HTR-8/SVneo (cell line): ENCODE measurements around the gene LCK.
"Not testable (repeated sequence)": the region's sequence is repeated elsewhere in the genome, so short reads cannot be mapped to it uniquely, and the experiment has no call there.

Experiments
- DNase-seq: peaks from one replicate; pipeline ENCODE4 v3.0.0; 2011; ENCODE audit warnings: low spot score, mixed read lengths; ENCODE audit not compliant: insufficient read length
- FAIRE-seq: peaks from 2 replicates; lab custom pipeline; 2011; peaks lifted over from hg19 to GRCh38; lab: Jason Lieb, UNC

Gene LCK

DNA sequence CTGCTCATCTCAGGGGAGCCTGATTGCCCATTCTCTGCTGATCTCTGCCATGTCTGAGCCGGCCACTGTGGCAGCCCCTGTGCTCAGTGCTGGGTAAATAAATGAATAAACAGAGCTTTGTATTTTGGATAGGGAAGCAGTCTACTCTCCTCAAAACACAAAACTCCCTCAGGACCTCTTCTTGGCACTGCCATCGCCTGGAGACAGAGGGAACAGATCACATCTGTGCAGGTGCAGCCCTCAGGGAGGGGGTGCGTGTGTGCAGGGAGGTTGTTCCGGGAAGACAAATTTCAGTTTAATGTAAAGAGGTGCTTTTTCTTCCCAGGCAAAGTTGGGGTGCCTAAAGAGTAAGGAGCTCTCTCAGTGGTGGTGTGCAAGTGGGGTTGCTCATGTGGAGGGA is 11.7 kb upstream of the LCK start:
- FAIRE-seq = no peak
- DNase-seq = no peak

DNA sequence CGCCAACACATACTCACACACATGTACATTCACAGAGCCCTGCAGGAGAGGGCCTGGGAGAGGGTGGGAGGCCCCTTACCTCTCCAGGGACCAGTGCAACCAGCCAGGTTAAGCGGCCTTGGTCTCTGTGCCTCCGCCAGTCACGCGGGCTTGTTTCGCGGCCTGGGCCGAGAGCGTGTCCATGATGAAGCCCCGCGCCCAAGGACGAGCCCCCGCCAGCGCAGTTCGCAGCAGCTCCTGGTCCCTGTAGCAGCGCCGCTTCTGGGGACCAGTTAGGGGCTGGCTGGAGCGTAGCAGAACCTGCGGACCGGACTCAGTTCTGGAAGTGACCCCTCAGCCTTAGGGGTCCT is 11.3 kb upstream of the LCK start:
- DNase-seq (no peak), FAIRE-seq (no peak)

DNA sequence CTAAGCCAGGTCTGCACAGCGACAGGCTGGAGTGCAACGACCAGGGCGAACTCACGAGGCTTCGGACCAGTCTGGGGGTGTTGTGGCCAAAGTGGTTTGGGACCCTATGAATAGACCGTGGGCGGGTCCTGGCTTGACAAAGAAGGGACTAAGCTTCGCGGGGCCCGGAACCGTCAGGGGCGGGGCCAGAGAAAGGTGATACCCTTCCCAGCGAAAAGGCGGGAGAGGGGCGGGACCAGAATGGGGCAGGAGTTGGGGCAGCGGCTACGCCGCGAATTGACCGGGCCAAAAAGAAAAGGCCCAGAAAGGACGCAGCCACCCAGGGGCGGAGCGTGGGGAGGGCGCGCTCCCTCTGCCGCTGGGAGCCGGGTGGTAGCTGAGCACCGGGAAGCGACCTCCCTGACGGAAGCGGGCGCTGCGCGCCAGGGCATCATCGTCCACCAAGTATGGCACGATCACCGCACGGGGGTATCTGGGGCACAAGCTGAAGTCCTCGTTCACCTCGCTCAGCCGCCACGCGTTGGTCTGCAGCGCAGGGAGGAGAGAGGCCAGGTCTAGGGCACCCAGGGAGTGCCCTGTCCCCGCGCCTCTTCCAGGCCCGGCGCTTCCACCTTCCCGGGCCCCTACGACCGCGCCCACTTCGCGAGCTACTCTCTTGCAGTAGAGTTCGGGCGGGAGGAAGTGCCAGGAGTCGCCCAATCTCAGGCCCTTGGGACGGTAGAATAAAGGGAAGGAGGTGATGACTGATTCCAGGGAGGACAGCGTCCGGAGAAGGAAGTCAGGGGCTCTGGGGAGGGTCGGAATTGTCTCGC is 10.7 kb upstream of the LCK start:
- FAIRE-seq (no peak), DNase-seq (no peak)

DNA sequence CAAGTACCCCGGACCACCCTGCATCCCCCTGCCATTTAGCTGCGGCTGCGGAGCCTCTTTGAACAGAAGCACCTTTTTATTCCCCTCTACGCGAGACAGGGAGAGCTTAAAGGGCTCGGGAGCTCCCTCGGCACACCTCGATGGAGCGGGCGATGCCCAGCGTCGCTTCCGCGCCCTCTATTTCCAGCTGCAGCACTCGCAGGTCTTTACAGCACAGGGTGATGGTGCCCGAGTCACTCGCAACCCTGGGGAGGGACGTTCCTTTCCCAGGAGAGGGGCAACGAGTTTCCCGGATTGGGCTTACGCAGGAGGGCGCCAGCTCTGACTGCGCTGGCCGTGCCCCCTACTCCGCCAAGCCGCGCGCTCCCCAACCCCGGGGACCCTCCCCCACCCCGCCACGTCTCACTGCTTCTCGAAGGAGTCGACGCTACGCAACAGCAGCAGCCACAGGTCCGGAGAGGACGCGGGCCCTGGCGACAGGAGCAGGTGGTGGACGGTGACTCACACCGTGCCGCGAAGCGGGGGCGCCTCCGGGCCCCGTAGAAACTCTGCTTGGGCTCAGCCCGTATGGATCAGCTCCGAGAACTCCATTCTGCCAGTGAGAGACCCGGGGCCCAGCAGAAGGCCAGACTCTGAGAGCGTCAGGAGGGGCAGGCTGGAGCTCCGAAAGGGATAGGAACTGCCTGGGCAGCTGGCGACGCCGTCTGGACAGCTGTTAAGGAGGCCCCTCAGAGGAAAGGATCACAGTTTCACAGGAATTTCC is 9.9 kb upstream of the LCK start:
- DNase-seq (no peak), FAIRE-seq (no peak)

DNA sequence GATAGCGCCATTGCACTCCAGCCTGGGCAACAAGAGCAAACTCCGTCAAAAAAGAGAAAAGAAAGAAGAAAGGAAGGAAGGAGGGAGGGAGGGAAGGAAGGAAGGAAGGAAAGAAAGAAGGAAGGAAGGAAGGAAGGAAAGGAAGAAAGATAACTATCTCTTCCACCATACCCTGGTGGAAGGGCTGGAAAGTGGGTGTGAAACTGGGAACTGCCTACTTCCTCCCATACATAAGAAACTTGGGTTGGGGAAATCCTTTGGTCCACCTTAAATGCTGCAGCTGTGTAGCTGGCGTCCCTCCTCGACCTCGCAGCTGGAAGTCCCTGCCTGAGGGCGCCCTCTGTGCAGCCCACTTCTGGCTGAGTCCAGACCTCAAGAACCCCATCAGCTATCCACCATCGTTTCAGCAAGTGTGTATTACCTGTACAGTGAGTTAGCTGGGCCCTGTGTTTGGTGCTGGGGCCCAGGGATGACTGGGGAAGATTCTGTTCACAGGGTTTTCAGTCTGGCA is 8.7 kb upstream of the LCK start:
- FAIRE-seq (no peak), DNase-seq (no peak)

DNA sequence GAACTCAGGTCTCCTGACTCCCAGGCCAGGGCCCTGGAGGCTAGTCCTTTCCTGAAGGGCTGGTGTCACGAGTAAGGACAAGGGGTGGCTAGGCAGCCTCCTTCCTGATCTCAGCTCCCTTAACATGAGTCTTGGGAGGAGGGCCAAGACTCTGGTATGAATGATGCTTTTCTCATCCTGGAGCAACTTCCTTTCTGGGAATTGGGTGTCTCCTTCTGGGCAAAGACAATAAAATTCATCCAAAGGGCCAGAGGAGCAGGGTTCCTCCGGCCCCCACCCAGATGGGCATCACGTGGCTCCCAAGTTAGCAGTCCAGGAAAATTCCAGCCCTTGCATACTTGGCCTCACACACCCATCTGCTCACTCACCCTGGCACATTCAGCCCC is 4.2 kb upstream of the LCK start, which contains the start of gene FAM167B:
Gene FAM167B (plus strand): TSS at position 335 of the 386 bp plus-strand sequence. CDS start 200 bp downstream, outside the sequence.
- no peak for FAIRE-seq
- peak; percentile 53 for DNase-seq

DNA sequence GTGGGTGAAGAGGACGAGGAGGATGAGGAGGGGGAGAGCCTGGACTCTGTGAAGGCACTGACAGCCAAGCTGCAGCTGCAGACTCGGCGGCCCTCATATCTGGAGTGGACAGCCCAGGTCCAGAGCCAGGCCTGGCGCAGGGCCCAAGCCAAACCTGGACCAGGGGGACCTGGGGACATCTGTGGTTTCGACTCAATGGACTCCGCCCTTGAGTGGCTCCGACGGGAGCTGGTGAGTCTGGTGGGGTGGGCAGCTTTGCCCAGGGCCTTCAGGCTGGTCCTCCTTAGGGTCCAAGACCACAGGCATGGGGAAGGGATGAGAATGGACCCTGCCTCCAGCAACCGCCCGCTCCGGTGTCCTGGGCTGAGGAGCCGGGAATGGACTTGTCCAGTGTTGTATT is 3.6 kb upstream of the LCK start:
- DNase-seq (no peak), FAIRE-seq (no peak)

DNA sequence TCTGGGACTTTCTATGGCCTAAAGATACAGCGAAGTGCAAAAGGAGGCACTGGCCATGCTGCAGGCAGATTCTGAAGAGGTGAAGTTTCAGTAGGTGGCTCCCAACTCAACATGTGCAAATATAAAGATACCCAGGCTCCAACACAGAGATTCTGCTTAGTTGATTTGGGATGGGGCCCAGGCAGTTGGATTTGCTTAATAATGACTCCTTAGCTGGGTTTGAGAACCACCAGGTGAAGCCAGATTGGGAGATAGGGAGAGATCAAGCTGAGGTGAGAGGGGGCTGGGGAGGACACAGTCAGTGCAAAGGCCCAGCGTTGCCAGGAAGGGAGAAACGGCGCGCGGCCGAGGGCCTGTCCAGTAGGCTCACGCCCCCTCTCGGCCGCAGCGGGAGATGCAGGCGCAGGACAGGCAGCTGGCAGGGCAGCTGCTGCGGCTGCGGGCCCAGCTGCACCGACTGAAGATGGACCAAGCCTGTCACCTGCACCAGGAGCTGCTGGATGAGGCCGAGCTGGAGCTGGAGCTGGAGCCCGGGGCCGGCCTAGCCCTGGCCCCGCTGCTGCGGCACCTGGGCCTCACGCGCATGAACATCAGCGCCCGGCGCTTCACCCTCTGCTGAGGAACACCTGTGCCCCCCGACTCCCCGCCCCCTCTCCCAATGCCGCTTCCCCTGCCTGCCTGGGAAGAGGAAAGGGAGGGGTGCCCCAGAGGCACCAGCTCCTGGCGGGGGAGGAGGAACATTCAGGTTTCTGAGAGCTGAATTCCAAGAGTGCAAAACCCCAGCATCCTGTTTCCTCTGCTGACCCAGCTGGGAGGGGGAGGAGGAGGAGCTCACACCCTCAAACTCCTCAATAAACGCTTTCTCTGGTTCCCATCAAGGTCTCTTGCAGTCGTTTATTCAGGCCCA is 2.8 kb upstream of the LCK start:
- peak; percentile 59 for DNase-seq
- FAIRE-seq = no peak

DNA sequence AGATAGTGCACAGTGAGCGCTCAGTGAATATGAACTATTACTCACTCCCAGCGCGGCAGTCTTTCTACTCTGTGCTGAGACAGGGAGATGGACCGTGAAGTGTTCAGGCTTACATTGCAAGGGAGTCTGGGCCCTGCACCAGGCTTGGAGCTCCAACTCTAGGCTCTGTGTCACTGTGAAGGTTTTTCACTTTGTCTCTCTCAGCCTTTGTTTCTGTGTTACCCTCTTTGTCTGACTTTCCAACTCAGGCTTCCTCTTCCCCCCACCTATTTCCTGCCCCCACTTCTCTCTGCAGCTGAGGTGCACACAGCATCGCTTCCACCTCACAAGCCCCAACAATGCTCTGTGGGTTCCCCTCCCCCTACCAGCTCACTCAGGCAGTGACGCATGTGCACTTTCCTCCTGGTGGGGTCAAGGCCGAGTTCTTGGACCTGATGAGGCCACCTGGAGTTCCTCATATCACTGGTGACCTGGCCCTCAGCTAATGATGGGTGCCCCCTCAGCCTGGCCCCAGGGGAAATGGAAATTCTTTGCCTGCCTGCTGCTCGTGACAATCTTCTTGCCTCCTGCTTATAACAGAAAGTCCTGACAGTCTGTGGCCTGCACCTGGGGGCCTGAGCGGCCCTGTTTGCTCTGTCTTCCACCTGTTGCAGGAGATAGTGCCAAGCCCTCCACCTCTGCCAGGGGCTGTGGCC is 1.1 kb upstream of the LCK start:
- DNase-seq (peak; percentile 42), FAIRE-seq (no peak)

DNA sequence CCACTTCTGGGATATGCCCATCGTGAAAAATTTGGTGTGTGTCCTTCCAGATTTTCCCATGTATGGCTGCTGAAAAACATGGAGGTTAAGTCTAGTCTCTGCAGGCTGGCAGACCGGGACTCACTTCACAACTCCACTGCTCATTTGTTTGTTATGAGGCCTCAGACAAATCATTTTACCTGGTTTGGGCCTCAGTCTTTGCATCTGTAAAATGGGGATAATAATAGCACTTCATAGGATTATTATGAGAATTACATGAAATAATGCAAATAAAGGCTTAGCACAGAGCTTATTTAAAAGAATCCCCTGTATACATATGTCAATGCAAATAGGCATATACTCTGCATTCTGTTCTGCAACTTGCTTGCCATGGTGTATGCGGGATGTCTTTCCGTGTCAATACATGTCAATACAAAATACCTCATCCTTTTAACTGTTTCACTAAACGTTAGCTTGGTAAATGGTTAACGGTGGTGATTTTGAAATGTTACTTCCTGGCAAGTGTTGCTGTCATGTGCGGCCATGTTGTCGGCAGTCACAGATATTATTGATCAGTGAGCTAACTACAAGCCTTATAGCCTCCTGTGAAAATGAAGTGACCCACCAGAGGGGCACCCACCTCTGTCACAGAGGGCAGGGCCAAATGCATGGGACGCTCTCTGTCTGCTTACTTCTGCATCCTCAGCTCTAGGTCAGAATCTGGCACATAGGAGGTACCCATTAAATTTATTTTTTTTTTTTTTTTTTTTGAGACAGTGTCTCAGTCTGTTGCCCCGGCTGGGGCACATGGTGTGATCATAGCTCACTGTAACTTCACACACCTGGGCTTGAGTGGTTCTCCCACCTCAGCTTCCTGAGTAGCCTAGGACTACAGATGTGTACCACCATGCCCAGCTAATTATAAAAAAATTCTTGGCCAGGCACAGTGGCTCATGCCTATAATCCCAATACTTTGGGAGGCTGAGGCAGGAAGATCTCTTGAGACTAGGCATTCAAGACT is 4.3 kb downstream of the LCK start:
- no peak for FAIRE-seq
- no peak for DNase-seq

DNA sequence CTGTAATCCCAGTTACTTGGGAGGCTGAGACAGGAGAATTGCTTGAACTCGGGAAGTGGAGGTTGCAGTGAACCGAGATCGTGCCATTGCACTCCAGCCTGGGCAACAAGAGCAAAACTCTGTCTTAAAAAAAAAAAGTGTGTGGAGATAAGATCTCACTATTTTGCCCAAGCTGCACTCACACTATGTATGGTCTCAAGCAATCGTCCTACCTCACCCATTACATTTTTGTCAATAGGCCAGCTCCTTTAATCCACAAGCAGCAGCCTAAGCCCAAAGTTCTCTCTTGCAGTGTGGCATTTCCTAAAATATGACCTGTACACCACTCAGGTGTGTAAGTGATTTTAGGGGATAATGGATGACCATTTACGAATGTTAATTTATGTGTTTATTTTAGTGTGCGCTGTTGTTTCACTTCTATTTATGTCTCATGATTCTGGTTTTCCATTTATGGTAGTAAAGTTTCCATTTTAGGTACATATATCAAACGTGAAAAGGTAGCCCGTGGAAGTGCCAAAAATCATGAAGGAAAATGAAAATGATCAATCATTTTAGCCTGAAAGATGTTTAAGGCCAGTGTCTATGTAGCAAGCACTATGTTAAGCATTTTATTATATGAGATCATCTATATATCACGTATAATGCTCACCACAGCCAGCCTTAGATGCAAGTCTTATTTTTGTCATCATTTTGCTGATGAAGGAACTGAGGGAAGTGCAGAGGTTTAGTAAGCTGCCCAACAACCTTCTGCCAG is 5.6 kb downstream of the LCK start:
- DNase-seq (no peak), FAIRE-seq (no peak)

DNA sequence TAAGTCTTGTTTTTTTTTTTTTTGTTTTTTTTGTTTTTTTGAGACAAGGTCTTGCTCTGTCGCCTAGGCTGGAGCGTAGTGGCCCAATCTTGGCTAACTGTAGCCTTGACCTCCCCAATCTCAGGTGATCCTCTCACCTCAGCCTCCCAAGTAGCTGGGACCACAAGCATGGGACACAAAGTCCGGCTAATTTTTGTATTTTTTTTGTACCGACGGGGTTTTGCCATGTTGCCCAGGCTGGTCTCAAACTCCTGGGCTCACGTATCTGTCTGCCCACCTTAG is 6.1 kb downstream of the LCK start:
- no peak for FAIRE-seq
- DNase-seq = no peak

DNA sequence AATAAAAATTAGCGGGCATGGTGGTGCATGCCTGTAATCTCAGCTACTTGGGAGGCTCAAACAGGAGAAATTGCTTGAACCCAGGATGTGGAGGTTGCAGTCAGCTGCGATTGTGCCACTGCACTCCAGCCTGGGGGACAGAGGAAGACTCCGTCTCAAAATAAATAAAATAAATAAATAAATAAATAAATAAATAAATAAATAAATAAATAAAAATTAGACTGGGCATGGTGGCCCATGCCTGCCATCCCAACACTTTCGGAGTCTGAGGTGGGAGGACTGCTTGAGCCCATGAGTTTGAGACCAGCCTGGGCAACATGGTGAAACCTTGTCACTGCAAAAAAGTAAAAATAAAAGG is 12.2 kb downstream of the LCK start:
- not testable (repeated sequence) for DNase-seq, FAIRE-seq

DNA sequence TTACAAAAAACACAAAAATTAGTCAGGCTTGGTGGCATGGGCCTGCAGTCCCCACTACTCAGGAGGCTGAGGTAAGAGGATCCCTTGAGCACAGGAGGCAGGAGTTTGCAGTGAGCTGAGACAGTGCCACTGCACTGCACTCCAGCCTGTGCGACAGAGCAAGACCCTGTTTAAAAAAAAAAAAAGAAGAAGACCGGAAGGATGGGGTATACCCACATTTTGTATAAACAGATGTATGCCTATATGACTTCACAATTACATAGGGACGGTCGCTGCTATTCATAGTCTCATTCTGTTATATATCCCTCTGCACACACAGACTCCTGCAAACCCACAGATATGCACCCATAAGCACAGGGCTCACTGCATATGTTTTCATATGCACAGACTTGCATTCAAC is 12.7 kb downstream of the LCK start:
- DNase-seq (no peak), FAIRE-seq (no peak)

DNA sequence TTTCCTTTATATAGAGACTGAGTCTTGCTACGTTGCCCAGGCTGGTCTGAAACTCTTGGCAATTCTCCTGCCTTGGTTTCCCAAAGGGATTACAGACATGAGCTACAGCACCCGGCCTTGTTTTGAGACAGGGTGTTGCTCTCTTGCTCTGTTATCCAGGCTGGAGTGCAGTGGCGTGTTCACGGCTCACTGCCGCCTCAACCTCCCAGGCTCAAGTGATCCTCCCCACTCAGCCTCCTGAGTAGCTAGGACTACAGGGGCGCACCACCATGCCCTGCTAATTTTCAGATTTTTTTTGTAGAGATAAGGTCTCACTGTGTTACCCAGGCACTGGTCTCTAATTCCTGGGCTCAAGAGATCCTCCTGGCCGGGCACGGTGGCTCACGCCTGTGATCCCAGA is 14.8 kb downstream of the LCK start:
- FAIRE-seq = no peak
- DNase-seq = no peak

DNA sequence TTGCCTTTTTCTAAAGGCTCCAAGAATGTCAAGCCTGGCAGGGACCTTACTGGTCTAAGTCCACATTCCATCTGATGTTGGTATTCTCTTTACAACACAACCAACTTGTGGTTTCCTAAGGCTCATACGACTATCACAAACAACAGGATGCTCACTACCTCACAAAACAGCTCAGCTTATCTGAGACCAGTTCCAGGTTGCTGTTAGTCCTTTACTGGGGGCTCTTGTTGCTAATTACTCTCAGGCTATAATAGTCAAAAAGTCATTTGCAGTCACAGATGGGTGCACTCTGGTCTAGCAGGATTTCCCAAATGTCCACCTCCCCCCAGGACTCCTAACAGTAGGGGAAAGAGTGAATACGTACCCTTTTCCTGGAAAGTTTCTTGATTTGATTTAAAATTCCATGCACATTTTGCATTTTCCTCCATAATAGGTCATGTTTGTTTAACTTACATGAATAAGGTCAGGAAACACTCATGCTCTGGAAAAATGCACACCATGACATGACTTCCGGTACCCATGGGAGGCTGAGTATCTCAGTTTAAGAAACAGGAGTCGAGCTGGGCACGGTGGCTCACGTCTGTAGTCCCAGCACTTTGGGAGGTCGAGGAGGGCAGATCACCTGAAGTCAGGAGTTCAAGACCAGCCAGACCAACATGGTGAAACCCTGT is 16.0 kb downstream of the LCK start:
- FAIRE-seq (no peak), DNase-seq (no peak)

DNA sequence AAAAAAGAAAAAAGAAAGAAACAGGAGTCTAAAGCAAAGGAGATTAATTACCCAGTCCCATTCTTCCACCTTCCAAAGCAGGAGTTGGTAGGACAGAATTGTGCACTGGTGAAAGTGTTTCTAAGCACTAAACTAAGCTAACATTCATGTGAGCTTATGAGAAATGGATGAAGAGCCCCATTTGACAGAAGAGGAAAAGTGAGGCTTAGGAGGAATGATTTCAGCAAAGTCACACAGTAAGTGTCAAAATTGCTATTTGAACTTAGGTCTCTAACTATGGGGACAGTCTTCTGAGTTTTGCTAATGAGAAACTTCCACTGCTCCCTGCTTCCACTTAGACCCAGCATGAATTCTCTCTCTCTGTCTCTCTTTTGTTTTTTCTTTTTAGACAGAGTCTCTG is 18.7 kb downstream of the LCK start:
- FAIRE-seq = no peak
- DNase-seq = no peak
